ENCODE results near the gene C16orf89.
"Not testable (repeated sequence)": the region's sequence is repeated elsewhere in the genome, so short reads cannot be mapped to it uniquely, and the experiment has no call there.

C16orf89 gene

GRCh38 chr16:5056352-5056751 is 9.4 kb downstream of the C16orf89 start:
- TF ChIP-seq CTCF (IDR thresholded peaks at IDR 0.05; ENCODE audit: control extremely low read depth, extremely low read depth, low read depth, missing control alignments), result peak; percentile 51
- ChIA-PET POLR2A (no interaction called here), CTCF (interaction anchor here (0.8 to 2.9 kb wide), 12 partner anchors 10 to 36 kb away, joined by 3 to 18 read pairs (median 4); partner anchors contain the start of genes C16orf89 and NAGPA)
- peak; percentile 69 for DNase-seq (ENCODE audit: extremely low spot score)

GRCh38 chr16:5054876-5055865 is 10.6 kb downstream of the C16orf89 start:
- CTCF ChIA-PET, result interaction anchor here (1.6 to 2.4 kb wide), 8 partner anchors 9 to 38 kb away, joined by 4 to 8 read pairs (median 6); partner anchors contain the start of genes C16orf89 and NAGPA
- no peak for TF ChIP-seq CTCF (IDR thresholded peaks at IDR 0.05; ENCODE audit: control extremely low read depth, extremely low read depth, low read depth, missing control alignments)
- DNase-seq (ENCODE audit: extremely low spot score), result no peak
- POLR2A ChIA-PET, result no interaction called here

- no peak for DNase-seq (ENCODE audit: extremely low spot score)
- ChIA-PET CTCF (no interaction called here), POLR2A (no interaction called here)
- TF ChIP-seq CTCF (IDR thresholded peaks at IDR 0.05; ENCODE audit: control extremely low read depth, extremely low read depth, low read depth, missing control alignments), result no peak
Measured at GRCh38 chr16:5046914-5047313, 18.8 kb downstream of the C16orf89 start.

- CTCF ChIA-PET, result interaction anchor here (1.2 to 1.7 kb wide), 2 partner anchors 10 to 18 kb away, joined by 3 to 6 read pairs; no protein-coding TSS in a partner anchor
- TF ChIP-seq CTCF (IDR thresholded peaks at IDR 0.05; ENCODE audit: control extremely low read depth, extremely low read depth, low read depth, missing control alignments), result no peak
- DNase-seq (ENCODE audit: extremely low spot score), result no peak
- POLR2A ChIA-PET, result no interaction called here
Measured at GRCh38 chr16:5045499-5046115, 20.1 kb downstream of the C16orf89 start.

- DNase-seq (ENCODE audit: extremely low spot score); POLR2A ChIA-PET: not testable (repeated sequence)
- CTCF ChIA-PET, result interaction anchor here (1.8 kb wide), 1 partner anchor 48 kb away, joined by 4 read pairs; no protein-coding TSS in a partner anchor
Measured at GRCh38 chr16:5044581-5044980, 21.2 kb downstream of the C16orf89 start.

GRCh38 chr16:5044011-5044540 is 21.7 kb downstream of the C16orf89 start:
- POLR2A ChIA-PET, result no interaction called here
- no peak for DNase-seq (ENCODE audit: extremely low spot score)
- TF ChIP-seq CTCF (IDR thresholded peaks at IDR 0.05; ENCODE audit: control extremely low read depth, extremely low read depth, low read depth, missing control alignments), result no peak
- CTCF ChIA-PET, result interaction anchor here (1.0 to 1.8 kb wide), 2 partner anchors 14 to 48 kb away, joined by 3 to 4 read pairs; no protein-coding TSS in a partner anchor
